ENCODE measurements around the gene IL32.
A peak's percentile ranks its signal among the peaks of the same experiment; 100 is the strongest.
"Not testable (repeated sequence)": the region's sequence is repeated elsewhere in the genome, so short reads cannot be mapped to it uniquely, and the experiment has no call there.

The IL32 gene

DNA sequence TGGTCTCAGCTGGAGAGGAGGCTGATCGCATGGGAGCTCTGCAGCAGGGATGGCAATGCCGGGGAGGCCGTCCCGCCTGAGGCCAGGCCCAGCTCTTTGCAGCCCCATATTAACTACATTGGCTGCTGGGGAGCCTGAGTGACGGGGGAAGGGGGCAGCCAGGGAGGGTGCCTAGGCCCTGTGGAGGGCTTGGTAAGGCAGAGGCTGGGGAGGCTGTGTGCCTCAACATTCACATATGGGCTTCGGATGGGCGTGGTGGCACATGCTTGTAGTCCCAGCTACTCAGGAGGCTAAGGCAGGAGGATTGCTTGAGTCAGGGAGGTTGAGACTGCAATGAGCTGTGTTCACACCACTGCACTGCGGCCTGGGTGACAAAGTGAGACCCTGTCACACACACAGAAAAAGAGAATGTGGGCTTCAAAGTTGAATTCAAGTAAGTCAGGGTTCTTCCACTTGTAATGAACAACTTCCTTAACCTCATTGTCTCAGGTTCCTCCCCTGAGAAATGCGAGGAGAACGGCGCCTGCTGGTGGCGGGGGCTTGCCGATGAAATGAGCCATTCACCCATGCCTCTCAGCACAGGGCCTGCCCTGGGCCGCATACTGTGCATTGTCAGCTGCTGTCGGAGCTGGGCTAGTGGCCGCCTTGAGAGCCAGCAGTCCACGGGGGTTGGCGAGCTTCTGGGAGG lies 7.3 kb downstream of the IL32 start:
- not testable (repeated sequence) for DNase-seq

DNA sequence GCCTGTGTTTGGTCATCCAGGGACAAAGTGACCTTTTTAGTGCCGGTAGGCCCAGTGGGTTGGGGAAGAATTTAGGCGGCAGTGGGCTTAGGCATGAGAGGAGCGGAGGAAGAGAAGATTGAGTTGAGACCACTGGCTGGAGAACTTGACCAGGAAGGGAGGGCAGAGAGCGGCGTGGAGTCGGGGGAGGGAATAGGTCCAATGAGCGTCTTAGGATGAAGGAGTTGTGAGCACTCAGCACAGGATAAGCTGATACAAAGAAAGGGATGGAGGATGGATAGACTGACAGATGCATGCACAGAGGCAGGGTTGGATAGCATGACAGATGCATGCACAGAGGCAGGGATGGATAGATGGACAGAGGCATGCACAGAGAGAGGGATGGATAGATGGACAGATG lies 8.0 kb downstream of the IL32 start:
- DNase-seq: no peak

DNA sequence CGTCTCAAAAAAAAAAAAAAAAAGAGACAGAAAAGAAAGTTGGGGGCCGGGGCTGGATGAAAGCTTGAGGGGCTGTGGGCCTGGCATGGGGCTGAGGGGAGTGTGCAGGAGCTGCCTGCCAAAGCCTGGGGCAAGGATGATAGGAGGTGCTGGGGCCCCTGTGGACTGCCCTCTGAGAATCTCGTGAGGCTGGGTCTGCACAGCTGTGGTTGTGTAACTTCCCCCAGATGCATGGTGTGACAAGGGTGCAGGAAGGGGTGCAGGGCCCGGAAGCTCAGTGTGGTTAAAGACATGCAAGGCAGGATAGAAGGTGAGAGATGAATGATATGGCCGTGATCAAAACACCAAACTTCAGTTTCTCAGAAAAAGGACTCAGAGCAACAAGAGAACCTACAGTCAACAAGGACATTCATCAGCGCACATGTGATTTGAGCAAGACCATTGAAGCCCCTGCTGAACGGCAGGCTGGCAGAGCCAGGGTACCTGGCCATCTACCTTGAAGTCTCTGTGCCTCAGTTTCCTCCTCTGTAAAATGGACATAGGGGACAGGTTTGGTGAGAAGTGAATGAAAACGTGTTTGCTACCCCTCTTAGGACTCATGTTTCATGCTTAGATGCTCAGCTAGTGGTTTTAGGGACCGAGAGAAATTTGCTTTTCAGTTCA lies 9.6 kb downstream of the IL32 start:
- peak; percentile 86 for DNase-seq

DNA sequence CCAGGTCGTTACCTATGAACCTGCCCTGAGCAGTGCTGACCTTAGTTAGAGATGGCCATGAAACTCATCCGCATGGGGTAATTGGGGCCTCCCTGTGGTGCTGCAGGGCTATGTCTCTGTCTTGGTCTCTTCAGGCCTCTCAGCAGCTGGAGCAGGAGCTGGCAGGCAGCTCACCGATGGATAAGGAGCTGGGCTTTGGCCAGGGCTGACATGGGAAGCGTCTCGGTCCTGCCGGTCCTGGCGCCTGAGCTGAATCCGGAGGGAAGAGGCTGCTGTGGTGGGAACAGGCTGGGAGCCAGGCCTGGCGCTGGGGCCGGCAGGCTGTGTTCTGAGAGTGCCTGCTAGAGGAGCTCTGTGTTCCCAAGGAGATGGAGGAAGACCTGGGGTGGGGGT lies 10.1 kb downstream of the IL32 start:
- DNase-seq: no peak

DNA sequence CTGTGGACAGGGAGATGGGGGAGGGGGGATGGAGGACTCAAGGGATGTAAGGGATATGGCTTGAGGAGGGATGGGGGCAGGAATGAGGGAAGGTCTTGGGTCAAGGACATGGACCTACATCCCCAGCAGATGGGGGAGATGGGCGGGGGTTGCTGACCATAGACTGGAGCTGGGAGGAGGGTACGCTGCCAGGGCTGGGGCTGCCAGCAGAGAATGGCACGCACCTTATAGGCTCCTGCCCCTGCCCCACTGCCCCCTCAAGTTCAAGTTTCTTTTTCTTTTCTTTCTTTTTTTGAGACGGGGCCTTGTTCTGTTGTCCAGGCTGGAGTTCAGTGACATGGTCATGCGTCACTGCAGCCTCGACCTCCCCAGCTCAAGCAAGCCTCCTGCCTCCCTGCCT lies 10.5 kb downstream of the IL32 start:
- DNase-seq: not testable (repeated sequence)

DNA sequence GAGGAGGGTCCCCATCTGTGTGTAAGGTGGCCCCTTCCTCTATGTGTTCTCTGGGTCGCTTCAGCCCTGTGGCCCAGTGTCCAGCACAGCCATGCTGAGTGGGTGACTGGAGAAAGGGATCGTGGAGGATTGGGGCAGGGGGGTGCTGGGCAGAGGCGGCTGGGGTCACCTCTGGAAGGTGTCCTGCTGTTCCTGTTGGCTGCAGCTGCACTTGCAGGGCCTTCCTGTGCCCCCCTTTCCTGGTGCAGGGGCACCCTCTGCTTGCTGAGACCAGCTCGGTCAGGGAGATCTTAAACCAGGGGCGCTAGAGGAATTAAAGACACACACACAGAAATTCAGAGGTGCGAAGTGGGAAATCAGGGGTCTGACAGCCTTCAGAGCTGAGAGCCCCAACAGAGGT lies 11.1 kb downstream of the IL32 start:
- DNase-seq: no peak

DNA sequence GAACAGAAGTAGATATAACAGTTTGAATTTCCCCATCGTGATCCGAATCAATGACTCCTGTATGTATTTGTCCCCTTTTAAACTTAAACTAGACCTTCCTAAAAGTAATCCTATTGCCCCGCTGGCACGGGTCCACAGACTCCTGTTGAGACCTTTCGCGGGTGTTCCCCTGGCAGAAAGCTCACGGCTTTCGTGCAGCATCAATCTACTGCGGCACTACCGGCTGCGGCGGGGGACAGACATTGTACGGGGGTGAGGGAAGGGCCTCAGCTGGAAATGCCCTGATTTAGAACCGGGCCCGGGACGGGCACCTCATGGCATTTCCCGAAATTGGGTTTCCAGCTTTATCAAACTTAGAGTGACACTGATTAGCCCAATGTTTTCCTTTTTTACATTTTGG lies 14.6 kb downstream of the IL32 start:
- DNase-seq: no peak

DNA sequence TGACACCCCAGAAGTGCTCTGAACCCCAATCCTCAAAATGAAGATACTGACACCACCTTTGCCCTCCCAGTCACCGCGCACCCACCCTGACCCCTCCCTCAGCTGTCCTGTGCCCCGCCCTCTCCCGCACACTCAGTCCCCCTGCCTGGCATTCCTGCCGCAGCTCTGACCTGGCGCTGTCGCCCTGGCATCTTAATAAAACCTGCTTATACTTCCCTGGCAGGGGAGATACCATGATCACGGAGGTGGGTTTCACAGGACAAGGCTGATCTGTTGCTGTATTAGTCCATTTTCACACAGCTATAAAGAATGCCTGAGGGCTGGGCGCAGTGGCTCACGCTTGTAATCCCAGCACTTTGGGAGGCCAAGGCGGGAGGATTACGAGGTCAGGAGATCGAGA lies 16.5 kb downstream of the IL32 start:
- not testable (repeated sequence) for DNase-seq

DNA sequence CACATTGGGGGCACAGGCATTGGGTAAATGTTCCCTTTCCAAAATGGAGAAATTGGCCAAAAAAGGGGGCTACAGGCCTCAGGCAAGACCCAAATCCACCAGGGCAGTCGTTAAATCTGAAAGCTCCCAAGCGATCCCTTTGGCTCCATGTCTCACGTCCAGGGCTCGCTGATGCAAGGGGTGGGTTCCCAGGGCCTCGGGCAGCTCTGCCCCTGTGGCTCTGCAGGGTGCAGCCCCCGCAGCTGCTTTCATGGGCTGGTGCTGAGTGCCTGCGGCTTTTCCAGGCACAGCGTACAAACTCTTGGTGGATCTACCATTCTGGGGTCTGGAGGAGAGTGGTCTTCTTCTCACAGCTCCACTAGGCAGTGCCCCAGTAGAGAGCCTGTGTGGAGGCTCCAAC lies 18.0 kb downstream of the IL32 start:
- not testable (repeated sequence) for DNase-seq

DNA sequence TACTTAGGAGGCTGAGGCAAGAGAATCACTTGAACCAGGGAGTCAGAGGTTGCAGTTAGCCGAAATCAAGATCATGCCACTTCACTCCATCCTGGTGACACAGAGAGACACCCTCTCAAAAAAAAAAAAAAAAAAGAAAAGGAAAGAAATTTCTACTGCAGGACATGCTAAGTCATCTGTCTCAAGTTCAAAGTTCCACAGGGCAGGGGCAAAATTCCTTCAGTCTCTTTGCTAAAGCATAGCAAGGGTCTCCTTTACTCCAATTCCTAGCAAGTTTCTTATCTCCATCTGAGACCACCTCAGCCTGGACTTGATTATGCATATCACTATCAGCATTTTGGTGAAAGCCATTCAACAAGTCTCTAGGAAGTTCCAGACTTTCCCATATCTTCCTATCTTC lies 19.1 kb downstream of the IL32 start:
- DNase-seq: no peak

DNA sequence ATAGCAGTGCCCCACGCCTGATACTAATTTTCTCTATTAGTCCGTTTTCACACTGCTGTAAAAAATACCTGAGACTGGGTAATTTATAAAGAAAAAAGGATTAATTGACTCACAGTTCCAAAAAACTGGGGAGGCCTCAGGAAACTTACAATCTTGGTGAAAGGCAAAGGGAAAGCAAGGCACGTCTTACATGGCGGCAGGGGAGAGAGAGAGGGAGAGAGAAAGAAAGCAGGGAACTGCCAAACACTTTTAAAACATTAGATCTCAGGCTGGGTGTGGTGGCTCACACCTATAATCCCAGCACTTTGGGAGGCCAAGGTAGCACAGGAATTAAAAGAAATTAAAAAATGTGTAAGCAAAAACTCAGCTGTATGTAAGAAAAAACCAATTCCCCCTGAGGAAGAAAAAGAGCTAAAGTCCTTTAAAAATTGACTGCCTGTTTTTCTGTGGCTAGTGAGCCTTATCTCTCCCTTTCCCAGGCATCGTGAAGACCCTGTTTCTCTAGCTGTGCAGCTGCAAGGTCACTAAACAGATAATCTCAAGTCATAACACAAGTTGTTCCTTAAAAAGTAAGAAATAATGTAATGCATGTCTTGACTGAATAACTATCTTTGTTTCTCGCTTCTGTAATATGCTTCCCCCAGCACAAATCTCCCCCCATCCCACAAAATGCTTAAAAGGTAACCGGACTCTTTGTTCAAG lies 19.7 kb downstream of the IL32 start:
- DNase-seq: no peak

DNA sequence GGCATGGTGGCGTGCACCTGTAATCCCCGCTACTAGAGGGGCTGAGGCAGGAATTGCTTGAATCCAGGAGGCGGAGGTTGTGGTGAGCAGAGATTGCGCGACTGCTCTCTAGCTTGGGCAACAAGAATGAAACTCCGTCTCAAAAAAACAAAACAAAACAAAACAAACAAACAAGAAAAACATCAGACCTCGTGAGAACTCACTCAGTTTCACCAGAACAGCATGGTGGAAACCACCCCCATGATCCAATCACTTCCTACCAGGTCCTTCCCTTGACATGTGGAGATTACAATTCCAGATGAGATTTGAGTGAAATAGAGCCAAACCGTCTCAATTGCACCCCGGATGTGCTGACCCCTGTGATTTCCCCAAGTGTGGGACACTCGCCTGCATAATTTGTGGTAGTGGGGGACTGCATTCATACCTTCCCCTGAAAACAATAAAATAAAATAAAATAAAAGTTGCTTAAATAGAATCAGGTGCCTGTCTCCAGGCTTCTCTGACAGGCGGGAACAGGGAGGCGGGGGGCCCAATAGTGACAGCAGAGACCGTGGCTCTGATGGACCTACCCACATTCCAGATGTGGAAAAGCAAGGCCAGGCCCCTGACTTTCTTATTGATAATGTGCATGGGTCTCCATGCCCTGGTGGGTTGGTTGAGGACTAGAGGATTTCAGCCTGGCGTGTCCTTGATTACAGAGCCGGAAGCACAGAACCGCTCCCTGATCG lies 20.6 kb downstream of the IL32 start:
- no peak for DNase-seq

DNA sequence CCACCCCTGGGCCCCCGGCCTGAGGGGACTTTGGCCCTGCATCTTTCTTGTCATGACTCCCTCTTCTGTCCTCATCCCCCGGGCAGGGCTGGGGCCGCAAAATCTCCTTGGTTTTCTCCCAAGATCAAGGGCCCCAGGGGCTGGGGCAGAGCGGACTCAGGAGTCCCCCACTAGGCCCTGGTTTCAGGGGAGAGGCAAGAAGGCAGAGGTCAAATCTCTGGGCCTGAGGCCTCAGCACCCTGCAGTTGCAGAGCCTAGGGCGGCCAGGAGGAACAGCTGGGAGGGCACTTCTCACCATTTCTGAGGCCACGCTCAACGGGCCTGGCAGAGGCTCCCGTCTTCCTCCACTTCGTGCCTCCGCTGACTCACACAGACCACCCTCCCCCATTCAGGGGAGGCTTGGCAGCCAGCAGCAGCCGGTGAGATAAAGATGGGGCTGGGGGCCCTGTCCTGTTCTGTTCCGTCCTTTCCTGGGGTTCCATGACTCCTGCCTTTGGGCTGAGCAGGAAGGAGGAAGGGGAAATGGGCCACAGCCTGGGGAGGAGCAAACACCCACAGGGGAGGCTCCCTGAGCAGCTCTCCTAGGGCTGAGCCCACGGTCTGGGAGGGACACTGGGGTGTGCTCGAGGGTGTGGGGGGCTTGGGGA lies 21.3 kb downstream of the IL32 start:
- DNase-seq: no peak

DNA sequence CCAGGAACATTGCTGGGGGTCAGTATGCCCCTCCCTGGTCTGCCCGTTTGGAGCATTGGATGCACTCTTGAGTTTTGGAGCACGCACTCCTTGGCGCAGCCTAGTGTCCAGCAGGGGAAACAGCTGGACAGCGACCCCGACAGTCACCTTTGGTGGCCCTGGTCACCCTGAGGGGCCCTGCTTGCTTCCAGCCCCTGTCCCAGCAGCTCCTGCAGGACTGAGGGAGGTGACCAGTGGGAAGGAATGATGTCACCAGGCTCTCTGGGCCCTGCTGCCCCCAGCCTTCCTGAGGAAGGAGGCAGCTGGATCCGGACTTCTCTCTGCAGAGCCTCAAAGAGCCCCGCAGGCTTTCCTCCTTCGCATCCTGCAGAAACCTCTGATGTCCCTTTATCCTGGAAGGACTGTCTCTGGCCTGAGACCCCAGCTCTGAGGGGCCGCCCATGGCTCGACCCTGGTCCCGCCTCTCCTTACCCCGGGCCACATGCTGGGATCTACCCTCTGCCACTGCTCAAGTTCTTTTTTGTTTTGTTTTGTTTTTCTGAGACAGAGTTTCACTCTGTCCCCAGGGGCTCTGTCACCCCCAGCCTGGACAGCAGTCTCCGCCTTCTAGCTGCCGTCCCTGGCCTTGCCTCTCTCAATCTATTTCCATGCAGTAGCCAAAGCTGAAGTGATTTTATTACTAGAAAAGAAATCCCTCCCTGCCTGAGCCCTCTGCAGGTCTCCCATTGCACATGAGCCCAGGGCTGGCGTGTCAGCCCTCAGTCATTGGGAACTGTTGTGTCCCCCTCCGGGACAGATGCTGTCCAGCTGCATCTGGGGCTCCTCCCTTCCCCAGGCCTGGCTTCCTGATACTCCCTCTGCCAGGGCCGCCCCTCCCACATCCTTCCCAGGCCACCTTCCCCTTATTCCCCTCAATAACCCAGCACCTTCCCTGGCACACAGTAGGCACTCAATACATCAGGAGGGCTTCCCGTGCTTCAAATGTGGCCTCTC lies 22.1 kb downstream of the IL32 start:
- DNase-seq: no peak

DNA sequence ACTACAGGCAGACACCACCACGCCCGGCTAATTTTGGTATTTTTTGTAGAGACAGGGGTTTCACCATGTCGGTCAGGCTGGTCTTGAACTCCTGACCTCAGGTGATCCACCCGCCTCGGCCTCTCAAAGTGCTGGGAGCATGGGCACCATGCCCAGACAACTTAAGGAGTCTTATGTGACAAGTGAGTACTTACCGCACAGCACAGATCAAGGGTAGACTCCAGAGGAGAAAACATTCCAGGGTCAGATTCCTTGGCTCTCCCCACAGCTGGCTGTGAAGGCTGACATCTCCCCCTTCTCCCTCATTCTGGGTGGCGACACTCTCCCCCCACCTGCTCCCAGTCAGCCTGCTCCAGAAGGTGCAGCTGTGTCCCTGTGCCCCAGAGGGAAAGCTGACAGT lies 23.0 kb downstream of the IL32 start:
- DNase-seq: no peak

DNA sequence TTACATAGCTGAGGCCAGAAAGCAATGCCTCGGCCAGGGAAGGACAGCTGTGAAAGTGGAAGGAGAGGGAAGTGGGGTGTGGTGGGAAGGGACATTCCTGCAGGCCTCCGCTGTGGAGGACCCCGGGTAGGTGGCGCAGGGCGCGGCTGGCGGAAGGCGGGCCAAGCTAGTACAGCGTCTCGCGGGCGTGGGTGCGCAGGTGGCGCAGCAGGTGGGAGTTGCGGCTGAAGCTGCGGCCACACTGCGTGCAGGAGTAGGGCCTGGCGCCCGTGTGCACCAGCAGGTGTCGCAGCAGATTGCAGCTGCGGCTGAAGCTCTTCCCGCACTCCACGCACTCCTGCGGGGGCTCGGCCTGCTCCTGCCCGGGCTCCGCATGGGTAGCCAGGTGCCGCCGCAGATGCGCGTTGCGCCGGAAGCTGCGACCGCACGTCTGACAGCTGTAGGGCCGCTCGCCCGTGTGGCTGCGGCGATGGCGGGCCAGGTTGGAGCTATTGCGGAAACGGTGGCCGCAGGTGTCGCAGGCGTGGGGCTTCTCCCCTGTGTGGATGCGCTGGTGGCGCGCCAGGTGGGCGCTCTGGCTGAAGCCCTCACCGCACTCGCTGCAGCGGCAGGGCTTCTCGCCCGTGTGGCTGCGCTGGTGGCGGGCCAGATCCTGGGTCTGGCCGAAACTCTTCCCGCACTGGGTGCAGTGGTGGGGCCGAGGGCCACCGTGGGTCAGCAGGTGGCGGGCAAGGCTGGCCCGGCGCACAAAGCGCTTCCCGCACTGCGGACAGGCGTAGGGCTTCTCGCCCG lies 23.7 kb downstream of the IL32 start:
- no peak for DNase-seq

DNA sequence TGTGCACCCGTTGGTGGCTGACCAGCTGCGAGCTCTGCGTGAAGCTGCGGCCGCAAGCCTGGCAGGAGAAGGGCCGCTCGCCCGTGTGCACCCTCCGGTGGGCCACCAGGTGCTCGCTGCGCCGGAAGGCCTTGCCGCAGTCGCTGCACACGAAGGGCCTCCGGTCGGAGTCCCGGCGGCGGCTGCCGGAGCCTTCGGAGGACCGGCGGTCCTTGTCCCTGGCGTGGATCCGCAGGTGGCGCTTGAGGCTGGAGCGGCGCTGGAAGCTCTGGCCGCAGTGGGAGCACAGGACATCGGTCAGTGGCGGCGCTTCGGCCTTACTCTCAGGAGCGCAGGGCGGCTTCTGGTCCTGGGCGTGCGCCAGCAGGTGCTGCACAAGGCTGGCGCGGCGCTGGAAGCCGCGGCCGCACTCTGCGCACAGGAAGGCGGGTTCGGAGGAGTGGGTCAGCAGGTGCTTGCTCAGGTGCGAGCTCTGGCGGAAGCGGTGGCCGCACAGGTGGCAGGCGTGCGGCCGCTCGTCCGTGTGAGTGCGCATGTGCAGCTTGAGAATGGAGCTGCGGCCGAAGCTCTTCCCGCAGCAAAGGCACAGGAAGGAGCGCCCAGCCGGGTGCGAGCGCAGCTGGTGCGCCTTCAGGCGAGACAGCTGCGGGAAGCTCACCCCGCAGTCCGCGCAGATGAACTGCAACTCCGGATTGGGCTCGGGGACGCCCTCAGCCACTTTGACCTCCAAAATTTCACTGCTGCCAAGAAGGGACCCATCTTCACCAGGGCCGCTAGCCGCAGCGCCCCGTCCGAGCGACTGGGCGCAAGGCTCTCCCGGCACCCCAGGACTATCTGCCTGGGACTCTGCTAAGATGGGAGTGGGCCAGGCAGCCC lies 24.5 kb downstream of the IL32 start:
- DNase-seq: no peak

DNA sequence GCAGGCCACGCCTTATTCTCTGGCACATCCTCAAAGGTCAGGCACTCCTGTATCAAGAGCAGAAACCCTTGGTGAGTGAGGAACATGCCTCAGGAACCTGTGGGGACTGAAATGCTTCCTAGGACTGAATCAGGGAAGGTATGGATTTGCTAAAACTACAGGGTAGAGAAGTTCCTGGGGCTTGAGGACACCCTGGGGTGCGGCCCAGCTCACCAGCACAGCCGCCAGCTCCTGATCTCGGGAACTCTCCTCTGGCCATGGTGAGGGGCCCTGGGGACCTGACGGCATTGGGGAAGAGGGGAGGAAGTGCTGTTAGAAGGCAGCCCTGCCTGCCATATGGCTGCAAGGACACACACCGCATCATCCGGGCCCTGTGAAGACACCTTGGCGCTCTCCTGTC lies 26.1 kb downstream of the IL32 start:
- DNase-seq: no peak

DNA sequence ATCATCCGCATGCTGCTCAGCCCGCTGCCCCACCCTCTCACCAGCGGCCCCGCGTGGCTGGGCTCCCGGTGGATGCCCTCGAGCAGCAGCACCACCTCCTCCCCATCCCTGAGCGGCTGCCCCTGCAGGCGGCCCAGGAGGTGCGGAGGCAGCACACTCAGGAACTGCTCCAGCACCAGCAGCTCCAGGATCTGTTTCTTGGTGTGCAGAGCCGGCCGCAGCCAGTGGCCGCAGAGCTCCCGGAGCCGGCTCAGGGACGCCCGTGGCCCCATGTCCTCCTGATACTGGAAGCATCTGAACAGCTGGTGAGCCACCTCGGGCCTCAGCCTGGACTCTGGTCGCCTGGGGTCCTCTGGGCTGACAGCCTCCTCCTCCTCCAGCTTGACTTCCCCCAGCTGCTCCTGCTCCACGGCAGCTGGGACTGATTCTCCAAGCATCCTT lies 27.1 kb downstream of the IL32 start:
- DNase-seq: no peak

Data from CD4-positive, alpha-beta T cell treated with Interleukin-15 for 1 hour (primary cell).